ENCODE measurements around the gene FBN1. TPM values are rescaled to one million over a fixed set of nuclear protein-coding genes. Genes with fewer than 3 reads are reported as not detected.

Gene FBN1
- total RNA-seq, 4 donors from 2014 or later, result 153 to 266 (median 203) TPM

DNA sequence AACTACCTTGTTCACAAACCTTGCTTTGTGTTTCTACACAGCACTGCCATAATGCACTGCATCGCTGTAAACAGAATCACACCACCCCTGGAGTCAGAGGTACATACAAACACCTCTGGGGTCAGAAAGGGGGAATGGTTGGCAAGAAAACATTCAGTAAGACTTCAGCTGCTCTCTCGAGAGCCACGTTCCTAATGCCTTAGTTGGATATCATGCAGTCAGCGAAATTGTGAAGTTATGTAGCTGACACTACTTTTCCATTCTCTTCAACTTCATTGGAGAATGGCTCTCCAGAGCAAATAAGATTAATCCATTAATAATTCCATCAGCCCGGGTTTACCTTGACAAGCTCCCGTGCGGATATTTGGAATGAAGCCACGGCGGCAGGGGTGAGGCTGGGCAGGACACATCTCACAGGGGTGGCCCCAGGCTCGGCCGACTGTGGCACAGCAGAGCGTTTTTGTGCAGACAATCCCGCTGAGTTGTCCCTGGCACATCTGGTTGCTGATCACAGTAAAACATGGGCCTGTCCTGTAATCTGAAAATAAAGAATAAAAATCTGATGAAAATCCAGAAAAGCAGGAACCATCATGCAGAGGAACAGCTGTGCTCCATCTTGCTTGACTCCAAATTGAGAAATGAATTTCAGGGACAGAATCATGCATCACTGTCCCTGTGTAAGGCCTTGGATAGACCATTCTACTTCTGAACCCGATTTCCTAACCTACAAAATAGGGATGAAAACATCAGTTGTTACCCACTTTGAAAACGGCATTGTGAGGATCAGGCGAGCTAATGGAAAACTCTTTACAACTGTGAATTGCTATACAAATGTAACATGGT is 108.0 kb downstream of the FBN1 start:
- ATAC-seq, result peak; percentile 40
- whole genome bisulfite sequencing, 2 donors (ENCODE audit: low coverage in 1 of 2), result 36 to 41% methylated on average over 12 of the region's 16 CpGs

DNA sequence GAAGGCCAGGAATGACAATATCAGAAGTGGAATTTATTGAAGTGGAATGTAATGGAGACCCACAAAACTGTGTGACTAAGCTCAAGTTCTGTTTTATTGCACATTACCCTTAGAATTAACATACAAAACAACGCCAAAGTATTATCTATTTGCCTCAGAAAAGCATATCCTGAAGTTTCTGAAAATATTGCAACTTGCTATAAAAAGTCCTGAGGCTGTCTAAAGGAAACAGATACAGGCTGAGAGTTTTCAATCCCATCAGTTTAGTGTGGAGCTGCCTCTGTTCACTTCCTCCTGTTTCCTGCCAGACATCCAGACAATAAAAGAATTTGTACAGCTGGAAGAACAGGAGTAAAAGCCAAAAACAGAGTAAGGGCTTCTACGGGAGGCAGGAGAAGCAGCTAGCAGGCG is 108.8 kb downstream of the FBN1 start:
- peaks cover 0 to 10% of the 10 kb centered on the region in 2 donors for H3K36me3 ChIP-seq
- no peak overlapping the region for H3K4me3 ChIP-seq
- no peaks in the 10 kb centered on the region for H3K27me3 ChIP-seq
- 12 to 13% methylated on average over 3 of the region's 3 CpGs for WGBS, 2 donors (ENCODE audit: low coverage in 1 of 2)
- TF ChIP-seq, protein P1, sequence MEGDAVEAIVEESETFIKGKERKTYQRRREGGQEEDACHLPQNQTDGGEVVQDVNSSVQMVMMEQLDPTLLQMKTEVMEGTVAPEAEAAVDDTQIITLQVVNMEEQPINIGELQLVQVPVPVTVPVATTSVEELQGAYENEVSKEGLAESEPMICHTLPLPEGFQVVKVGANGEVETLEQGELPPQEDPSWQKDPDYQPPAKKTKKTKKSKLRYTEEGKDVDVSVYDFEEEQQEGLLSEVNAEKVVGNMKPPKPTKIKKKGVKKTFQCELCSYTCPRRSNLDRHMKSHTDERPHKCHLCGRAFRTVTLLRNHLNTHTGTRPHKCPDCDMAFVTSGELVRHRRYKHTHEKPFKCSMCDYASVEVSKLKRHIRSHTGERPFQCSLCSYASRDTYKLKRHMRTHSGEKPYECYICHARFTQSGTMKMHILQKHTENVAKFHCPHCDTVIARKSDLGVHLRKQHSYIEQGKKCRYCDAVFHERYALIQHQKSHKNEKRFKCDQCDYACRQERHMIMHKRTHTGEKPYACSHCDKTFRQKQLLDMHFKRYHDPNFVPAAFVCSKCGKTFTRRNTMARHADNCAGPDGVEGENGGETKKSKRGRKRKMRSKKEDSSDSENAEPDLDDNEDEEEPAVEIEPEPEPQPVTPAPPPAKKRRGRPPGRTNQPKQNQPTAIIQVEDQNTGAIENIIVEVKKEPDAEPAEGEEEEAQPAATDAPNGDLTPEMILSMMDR (IDR thresholded peaks at IDR 0.05), result no peak
- TF ChIP-seq POLR2AphosphoS5 (IDR thresholded peaks at IDR 0.05) (no peak), POLR2A (IDR thresholded peaks at IDR 0.05) (no peak), EP300 (IDR thresholded peaks at IDR 0.05) (no peak)
- peak; percentile 42 for ATAC-seq
- peak overlapping the region; percentile 59 to 75 (median 66) for H3K27ac ChIP-seq
- no peaks in the 10 kb centered on the region for H3K9me3 ChIP-seq
- H3K4me1 ChIP-seq, result peaks cover 41 to 91% (median 49%) of the 10 kb centered on the region in 3 donors

More for the DNA sequence above, 108.0 kb downstream of the FBN1 start:
- peaks cover 45 to 98% (median 56%) of the 10 kb centered on the region in 3 donors for H3K4me1 ChIP-seq
- H3K36me3 ChIP-seq, result peaks cover 0 to 2% of the 10 kb centered on the region in 2 donors
- no peaks in the 10 kb centered on the region for H3K27me3 ChIP-seq
- H3K27ac ChIP-seq, result peak overlapping the region; percentile 59 to 75 (median 66)
- no peak overlapping the region for H3K4me3 ChIP-seq
- H3K9me3 ChIP-seq, result no peaks in the 10 kb centered on the region
- TF ChIP-seq, protein P1 (IDR thresholded peaks at IDR 0.05), result no peak
- TF ChIP-seq POLR2AphosphoS5 (IDR thresholded peaks at IDR 0.05), result no peak
- no peak for TF ChIP-seq EP300 (IDR thresholded peaks at IDR 0.05)
- TF ChIP-seq POLR2A (IDR thresholded peaks at IDR 0.05), result no peak

GRCh38 chr15:48533982-48534381 is 111.5 kb downstream of the FBN1 start:
- 18 to 33% methylated on average over 2 of the region's 2 CpGs for WGBS, 2 donors (ENCODE audit: low coverage in 1 of 2)
- no peak for TF ChIP-seq EP300 (IDR thresholded peaks at IDR 0.05)
- TF ChIP-seq, protein P1 (IDR thresholded peaks at IDR 0.05), result no peak
- no peak for TF ChIP-seq POLR2A (IDR thresholded peaks at IDR 0.05)
- no peak for TF ChIP-seq POLR2AphosphoS5 (IDR thresholded peaks at IDR 0.05)
- Histone ChIP-seq H3K36me3 (peaks cover 0 to 35% of the 10 kb centered on the region in 2 donors), H3K27ac (peak overlapping the region in 3 of 4 donors; percentile 39 to 75 (median 74)), H3K27me3 (no peaks in the 10 kb centered on the region), H3K9me3 (no peaks in the 10 kb centered on the region), H3K4me3 (no peak overlapping the region), H3K4me1 (peaks cover 33 to 68% (median 35%) of the 10 kb centered on the region in 3 donors)
- ATAC-seq, result no peak

GRCh38 chr15:48532946-48533345 is 112.6 kb downstream of the FBN1 start:
- Histone ChIP-seq H3K27me3 (no peaks in the 10 kb centered on the region), H3K36me3 (peaks cover 0 to 36% of the 10 kb centered on the region in 2 donors), H3K4me1 (peaks cover 33 to 70% (median 33%) of the 10 kb centered on the region in 3 donors), H3K4me3 (no peak overlapping the region), H3K9me3 (no peaks in the 10 kb centered on the region), H3K27ac (peak overlapping the region in 1 of 4 donors; percentile 75)
- ATAC-seq, result no peak
- TF ChIP-seq, protein P1 (IDR thresholded peaks at IDR 0.05), result no peak
- TF ChIP-seq POLR2AphosphoS5 (IDR thresholded peaks at IDR 0.05) (no peak), POLR2A (IDR thresholded peaks at IDR 0.05) (no peak), EP300 (IDR thresholded peaks at IDR 0.05) (no peak)
